NOMO-1 treated with DMSO at 0.1 percent for 48 hours (cell line): Measurements from ENCODE around the gene MYO5B.
A peak's percentile ranks its signal among the peaks of the same experiment; 100 is the strongest.

ENCODE experiments used
- DNase-seq: peaks from one replicate; lab custom pipeline; 2025; ENCODE audit not compliant: unreplicated experiment; lab: John Stamatoyannopoulos, UW

MYO5B gene

DNA sequence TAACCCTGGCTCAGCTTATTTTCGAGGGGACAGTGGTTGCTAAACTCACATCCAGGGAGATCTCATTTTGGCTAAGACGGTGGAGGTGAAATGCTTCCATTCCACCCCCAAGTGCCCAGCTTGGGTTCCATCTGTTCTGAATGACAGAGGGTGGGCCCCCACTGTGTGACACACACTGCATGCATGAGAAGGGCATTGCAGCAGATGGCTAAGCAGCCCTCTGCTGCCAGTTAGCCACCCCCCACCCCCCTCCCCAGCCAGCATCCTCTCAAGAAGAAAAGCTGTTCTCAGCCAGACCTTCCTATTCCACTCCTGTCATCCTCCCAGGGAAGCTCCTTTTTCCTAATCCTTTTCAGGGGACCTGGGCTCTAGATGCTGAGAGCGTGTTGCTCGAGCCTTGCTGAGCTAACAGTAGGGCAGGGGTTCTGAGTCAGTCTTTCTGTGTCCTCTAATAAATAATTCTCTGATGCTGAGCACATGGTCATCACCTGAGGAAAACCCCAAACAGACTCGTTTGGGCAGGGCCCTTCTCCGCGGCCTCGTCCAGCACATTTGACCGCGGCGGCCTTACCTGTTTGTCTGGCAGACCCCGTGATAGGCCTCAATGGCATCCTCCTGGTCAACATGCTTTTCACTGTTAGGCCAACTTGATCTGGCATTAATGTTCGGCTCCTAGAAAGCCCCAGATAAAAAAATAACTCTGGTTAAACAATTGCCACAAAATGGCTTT is 332.1 kb downstream of the MYO5B start:
- no peak for DNase-seq

DNA sequence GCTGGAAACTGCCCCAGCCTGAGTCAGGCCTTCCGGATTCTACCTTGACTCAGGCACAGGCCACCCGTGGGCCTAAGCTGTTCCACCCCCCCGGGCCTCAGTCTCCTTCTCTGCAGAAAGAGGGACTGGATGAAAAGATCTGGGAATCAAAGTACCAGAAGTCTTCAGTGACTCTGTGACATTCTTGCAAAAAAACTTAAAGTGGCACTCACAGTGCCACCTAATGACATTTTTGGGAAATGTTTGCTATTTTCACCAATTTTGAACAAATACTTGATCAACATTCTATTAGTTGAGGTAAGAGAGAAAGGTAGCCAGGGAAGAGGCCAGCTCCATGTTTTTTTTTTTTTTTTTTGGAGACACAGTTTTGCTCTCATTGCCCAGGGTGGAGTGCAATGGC is 333.3 kb downstream of the MYO5B start:
- no peak for DNase-seq

DNA sequence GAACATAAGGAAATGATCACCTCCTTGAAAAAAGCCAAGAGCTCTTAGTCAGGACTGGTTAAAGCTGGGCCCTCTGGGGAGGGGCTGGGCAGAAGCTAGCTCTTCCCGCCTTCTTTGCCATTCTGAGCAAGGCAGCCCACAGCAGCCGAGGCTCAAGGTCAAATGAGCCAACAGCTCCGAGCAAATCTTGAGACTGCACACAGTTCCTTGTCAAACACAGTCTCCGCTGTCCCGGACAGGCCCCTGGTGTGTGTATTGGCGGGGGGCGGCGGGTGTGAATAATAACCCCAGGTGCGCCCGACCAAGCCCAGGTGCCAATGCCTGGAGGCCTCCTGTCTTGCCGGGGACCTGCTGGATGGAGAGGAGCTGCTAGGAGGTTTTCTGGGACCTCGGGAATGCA is 335.2 kb downstream of the MYO5B start:
- no peak for DNase-seq

DNA sequence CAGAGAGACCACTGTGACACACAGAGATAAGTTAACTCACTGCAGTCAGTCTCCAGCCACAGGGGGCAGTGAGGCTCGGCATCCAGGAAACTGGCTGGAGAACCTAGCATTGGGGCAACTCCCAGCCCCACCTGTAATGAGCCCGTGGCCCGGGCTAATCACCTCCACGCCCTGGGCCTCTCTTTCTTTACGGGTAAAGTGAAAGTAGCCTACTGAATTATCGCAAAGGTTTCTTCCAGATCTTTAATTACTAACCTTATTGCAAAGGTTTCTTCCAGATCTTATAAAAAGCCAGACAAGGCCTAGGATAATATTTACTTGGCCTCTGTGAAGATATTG is 336.0 kb downstream of the MYO5B start:
- DNase-seq, result no peak

DNA sequence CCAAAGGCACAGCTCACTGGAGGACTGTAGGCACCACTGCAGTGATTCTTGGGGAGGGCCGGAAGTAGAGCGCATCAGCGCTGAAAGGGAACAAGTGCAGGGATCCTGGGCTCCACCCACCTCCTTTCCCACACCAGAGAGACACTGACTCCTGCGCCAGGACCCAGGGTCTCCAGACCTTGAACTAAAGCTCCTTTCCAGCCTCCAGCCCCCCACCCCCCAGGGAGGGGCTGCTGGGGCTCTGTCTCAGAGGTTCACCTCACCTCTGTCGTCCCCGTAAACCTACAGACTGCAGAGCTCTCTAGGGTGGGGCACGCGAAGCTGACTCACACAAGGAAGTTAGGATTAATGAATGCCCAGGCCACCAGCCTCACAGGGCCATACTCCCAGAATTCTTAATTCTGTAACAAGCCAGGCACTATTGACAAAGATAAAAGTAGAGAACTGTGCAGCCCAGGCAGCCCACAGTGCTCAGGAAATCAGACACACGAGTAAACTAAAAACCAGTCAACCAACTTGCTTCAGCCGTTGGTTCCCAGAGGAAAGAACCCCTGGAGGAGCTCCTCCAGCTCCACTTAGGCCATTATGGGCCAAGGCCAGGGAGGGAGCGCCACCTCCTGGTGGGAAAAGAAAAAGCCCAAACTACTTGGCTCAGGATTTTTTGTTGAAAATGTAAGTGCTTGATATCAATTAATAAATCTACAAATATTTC is 336.5 kb downstream of the MYO5B start:
- peak; percentile 49 for DNase-seq

DNA sequence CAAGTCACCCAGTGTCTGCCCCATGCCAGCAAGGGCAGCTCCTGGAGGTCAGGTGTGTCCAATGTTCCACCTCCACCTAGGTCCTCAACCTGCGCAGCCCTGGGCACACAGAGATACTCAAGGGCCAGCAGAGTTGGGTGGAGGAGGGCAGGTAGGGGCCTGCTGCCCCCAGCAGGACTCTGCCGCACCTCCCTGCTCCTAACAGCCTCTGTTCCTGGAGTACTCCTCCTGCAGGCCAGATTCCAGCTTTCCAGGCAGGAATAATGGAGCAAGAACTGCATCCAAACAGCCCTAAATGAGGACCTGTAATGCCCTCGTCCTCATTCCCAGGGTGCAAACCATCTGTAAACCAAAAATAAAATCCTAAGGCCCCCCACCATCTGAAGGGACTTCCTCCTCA is 337.2 kb downstream of the MYO5B start:
- DNase-seq, result no peak

DNA sequence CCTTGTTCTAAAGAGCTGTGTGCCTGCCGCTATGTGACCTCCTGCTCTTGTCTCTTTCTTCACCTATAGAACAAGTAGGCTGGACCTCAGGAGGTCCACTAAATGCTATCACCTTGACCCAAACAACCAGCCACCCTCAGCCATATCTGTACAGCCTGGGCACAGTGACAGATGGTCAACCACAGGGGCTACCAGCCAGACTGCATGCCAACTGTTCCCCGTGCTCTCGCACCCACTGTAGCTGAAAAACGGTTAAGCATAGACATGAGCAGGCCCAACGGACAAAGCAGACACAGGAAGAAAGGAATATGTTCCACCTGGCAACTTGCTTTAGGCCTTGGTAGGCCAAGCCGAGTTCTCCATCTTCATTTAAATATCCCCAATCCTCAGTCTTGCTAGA is 338.5 kb downstream of the MYO5B start:
- DNase-seq, result no peak

DNA sequence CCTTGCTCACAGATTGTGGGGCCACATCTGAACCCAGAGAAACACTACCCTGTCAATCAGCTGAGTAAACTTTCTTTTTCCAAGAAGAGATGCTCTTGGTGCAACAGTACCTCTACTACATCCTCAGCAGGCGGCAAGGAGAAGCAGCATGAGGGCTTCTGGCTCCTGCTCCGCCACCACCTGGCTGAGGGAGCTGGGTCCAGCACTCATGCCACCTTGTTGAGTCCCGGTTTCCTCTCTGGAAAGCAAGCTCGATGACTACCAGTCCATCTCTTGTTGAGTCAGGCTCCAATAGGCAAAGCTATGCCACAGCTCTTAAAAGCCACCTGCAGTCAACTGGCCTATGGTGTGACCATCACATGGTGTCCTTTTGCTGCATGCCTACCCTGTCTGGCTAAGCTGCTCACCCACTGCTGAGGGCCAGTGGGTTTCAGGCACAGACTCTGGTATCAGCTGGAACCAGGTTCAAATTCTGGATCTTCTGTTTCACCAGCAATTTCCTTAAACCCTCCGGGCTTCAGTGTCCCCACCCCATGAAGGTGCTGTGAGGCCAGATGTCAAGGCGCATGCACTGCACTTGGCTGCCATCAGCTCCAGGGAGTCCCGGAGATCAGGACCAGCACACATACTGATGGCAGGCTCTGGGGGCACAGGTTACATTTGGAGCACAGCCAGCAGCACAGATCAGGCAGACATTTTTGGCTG is 339.1 kb downstream of the MYO5B start:
- no peak for DNase-seq

DNA sequence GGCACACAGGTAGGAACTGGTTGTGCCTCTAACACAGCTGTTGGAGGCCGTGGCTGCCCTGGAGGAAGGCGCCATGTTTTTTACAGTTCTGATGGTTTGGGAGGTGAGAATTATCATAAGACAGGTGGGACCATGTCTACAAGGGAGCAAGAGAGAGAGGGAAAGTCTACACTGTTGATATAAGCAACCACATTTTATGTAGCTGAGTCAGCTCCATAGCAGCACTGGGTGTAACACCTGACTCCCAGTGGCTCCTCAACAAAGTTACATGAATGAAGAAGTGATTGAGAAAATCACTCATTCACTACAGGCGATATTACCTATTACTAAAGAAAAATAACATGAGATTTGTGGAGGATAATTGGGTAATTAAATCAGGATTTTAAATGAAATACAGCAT is 340.3 kb downstream of the MYO5B start:
- DNase-seq, result no peak

DNA sequence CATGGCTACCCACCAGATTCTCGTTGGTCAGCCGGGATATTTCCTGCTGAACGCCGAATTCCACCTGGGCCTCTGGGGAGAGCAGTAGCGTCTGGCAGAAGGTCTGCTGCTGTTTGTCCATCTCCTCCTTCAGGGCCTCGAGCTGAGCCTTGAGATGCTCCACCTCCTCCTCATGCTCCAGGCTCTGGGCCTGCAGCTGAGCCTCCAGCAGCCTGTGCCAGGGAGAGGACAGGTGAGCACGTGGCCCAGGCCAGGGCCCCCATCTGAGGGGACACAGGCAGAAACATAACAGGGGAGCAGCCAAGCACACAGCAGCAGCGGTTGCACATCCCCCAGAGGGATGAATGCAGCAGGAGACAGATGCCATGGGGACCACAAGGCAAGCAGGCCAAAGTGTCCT is 341.5 kb downstream of the MYO5B start:
- DNase-seq, result no peak

DNA sequence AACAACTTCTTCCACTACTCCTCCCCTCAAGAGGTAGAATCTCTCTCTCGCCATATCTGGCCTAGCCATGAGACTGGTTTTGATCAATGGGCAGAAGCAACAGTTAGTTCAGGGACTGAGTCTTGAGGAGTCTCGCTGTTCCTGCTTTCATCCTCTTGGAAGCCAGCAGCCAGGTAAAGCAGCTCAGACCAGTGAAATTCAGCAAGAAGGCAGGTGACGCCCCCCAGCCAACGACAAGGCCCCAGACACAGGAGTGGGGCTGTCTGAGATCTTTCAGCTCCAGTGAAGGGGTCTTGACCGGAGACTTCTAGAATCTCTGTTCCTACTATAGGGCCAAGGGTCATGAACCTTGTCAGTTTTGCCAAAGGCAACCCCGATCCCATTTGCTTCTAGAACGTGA is 341.9 kb downstream of the MYO5B start:
- no peak for DNase-seq

DNA sequence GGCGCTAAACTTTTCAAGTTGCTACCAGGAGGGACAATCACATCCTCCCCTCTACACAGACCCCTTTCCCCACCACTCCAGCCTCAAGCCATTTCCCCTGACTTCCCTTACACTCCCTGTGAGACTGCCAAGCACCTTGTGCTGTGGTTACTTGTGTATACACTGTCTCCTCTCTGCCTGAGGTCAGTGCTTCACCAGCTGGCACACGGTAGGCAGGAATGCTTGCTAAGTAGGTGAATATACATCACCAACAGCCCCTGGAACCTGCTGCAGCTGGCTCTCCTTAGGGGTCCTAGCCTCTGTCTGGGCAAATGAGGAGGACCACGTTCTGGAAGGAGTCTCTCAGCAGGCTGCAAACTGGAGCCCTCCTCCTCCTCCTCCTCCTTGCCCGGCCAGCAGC is 343.3 kb downstream of the MYO5B start:
- no peak for DNase-seq

DNA sequence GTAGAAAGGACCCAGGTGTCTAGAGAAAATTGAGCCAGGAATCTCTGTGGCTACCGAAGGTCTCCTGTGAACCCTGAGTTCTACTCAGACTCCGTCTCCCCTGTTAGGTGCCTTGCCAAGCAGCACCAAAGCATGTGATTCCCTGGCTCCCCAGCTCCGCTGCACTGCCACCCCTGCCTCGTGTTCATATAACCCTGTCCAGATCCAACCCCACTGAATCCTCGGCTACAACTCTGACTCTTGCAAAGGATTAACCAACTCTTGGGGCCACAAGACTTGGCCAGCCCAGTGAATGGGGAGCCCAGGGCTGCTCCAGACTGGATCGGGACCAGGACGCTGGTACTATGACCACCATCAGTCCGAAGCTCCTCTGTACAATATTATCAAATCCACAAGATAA is 344.3 kb downstream of the MYO5B start:
- DNase-seq, result no peak

DNA sequence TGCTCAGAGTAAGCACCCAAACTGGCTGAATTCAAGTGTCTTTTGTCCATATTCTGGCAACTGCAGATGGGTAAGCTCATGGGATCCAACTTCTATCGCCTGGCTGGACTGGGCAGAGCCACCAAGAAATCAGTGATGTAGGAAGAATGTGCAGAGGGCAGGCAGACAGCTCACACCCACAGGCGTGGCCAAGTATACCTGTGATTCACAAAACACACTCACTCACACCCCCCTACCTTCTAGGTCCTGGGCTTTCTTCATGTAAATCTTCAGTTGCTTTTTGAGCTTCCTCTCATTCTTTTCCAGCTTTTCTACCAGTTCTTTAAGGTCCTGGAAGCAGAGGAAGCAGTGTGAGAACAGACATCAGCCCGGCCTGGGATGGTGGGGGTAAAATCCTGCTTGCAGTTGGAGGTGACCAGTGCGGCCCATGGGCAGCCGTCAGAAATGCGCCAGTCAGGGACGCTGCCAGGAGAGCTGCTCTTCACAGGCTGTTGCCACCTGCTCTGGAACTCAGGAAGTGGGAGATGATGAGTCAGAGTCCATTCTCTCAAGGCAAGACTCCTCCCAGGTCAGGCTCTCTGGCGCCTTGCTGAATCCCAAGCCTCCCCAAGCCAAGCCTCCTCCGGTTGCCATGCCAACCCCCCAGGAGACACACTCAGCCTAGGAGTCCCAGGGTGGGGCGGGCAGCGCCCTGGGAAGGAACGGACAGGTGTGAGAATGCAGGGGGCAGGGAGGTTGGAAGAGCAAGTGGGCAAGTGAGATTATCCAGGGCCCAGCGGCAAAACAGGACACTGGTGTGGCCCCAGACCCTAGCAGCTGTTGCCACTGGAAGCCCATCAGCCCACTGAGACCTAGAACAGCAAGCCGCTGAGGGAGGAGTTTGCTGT is 345.4 kb downstream of the MYO5B start:
- no peak for DNase-seq

DNA sequence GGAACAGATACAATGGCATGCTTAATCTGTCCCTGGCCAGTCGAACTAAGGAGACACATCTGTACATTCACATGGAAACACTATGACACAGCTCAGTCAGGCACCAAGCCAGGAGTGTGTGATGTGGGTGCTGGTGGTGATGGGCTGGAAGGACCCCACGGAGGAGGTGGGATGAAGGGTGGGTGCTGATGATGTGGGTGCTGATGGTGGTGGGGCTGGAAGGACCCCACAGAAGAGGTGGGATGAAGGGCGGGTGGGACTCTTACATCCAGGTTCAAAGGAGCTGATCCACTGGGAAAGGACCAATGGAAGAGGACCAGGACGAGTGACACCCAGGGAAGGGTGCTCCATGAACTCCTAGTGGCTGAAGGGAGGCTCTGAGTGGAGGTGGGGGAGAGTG is 346.8 kb downstream of the MYO5B start:
- no peak for DNase-seq

DNA sequence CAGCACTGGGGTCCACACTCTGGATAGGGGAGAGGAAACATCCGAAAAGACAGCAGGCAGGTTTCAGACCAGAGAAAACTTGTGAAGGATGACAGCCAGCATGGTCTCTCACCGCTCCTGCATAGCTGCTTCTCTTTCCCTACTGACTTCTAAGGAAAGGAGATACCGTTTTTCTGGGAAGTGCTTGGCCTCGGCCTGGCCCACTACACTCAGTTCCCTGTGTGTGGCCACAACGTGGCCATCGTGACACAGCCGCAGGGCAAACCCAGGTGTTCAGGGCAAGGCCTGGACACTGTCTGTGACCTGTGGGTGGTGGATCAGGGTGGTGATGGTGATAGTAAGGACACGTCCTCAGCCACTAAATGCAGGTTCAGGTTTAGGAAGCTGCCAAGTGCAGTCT is 347.4 kb downstream of the MYO5B start:
- no peak for DNase-seq

DNA sequence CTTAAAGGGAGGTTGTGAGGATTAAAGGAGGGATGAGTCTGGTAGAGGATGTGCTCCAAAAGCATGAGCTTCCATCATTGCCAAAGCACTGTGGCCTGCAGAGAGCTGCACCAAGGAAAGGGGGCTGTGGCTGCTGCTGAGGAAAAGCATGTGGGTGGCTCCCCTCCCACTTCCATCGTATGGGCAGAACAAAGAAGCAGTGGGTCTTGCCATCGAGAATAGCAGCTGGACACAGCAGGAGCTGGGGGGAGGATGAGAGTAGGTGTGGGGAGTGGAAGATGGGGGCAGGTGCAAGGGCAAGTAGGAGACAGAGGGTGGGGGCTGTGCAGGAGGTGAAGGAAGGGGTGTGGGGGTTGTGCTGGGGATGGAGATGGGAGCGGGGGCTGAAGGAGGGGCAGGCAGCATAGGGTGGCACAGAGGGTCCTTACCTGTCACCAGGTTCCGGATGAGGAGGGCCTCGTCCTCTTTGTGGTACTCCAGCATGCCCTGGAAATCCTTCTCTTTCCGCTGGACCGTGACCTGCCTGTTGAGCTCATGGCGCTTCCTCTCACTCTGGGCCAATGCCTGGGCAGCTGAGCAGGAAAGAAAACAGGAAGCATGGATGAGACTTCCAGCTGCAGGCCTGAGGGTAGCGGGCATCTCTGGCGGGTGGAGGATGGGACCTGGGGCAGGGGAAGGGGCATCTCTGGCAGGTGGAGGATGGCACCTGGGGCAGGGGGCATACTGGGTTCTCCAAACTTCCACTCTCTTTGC is 348.1 kb downstream of the MYO5B start:
- no peak for DNase-seq

DNA sequence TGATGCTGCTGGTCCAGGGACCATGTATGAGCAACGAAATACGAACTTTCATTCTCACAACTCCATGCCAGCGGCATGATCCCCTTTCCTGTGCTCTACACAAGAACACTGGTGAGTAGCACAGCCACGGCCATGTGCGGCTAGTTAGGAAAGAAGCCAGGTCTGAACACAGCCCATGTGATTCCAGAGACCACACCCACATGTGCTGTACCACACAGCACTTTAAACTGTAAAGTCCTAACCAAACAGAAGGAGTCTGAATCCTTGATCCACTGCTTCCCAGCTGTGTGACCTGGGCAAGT is 348.6 kb downstream of the MYO5B start:
- DNase-seq, result no peak

DNA sequence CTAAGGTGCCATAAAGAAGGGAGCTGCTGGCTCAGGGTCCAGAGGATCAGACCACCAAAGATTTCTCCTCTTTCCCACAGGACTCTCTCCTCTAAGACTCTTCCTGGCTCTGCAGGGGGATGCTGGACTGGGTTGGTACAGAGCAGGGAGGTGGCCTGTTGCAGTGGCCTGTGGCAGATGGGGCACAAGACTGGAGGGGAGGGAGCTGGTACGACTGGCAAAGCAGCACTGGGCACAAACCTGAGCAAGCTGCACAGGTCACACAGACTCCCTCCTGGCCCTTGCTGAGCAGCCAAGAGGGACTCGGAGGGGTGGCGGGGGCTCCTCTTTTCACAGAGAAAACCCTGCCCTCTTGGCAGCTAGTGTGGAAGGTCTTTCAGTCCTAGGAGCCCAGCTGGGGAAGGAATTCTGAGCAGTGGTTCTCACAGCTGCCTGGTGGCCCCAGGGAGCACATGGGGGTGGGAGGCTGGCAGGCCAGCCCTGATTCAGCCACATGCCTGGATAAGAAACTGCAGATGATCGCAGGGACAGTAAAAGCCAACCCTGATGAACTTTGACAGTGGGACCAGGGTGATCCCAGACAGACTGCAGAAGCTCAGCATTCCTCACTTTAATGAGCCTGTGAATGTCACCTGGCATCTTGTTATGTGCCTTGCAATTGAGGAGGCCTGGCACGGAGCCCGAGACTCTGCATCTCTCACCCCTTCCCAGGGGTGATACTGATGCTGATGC is 349.2 kb downstream of the MYO5B start:
- DNase-seq, result no peak

DNA sequence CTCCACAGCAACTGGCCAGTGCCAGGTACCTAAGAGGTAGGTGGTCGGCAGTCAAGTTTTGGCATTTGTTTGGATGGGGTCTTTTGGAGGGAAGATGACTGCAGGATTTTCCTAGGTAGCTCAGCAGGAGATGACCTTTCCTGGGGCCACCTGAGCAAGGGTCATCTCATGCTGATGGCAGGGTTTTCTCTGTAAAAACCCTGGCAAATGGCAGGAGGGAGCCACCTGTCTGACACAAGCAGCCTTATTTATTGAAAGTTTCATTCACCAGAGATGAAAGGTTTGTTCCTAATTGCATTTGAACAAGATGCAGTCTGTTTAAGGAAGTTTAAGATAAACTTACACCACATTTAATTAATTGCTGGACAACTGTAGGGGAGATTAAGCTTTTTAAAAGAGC is 350.0 kb downstream of the MYO5B start:
- no peak for DNase-seq
